Activated T-cell treated with anti-CD3 and anti-CD28 coated beads, Interleukin-2, amount 50 U/mL, for 4 hours (primary cell): ENCODE data around the gene POLA2. TPM values are rescaled to one million over a fixed set of nuclear protein-coding genes. Genes with fewer than 3 reads are reported as not detected.
"Not testable (repeated sequence)": the region's sequence is repeated elsewhere in the genome, so short reads cannot be mapped to it uniquely, and the experiment has no call there.

Source experiments
- ATAC-seq, 2 donors: fragments of 200-7000 bp; cut with Tn5 transposase; one replicate each; pipeline ENCODE4 v1.10.0; 2021
- DNase-seq: peaks from one replicate; pipeline ENCODE4 v3.0.0-alpha.2; 2020
- H3K27me3 Mint-ChIP-seq: one replicate; pipeline ENCODE4 v1.8.0; 2021; ENCODE audit warnings: low read depth, mixed read lengths
- H3K36me3 Mint-ChIP-seq: one replicate; pipeline ENCODE4 v1.8.0; 2022; ENCODE audit warnings: mixed read lengths; ENCODE audit not compliant: insufficient read depth
- H3K4me1 Mint-ChIP-seq: one replicate; pipeline ENCODE4 v1.8.0; 2021; ENCODE audit warnings: low read depth, mixed read lengths
- H3K4me3 Mint-ChIP-seq: one replicate; pipeline ENCODE4 v1.8.0; 2021; ENCODE audit warnings: mild to moderate bottlenecking, moderate library complexity, mixed read lengths
- H3K9me3 Mint-ChIP-seq: one replicate; pipeline ENCODE4 v1.8.0; 2021; ENCODE audit warnings: mixed read lengths
- total RNA-seq, 3 donors: library from RNA; stranded (reverse); gene quantifications; one replicate each; pipeline ENCODE4 v1.2.1, GENCODE V29; 2021

POLA2 gene
- total RNA-seq, 3 donors from 2014 or later, result 49.2 to 64.7 (median 57.6) TPM

DNA sequence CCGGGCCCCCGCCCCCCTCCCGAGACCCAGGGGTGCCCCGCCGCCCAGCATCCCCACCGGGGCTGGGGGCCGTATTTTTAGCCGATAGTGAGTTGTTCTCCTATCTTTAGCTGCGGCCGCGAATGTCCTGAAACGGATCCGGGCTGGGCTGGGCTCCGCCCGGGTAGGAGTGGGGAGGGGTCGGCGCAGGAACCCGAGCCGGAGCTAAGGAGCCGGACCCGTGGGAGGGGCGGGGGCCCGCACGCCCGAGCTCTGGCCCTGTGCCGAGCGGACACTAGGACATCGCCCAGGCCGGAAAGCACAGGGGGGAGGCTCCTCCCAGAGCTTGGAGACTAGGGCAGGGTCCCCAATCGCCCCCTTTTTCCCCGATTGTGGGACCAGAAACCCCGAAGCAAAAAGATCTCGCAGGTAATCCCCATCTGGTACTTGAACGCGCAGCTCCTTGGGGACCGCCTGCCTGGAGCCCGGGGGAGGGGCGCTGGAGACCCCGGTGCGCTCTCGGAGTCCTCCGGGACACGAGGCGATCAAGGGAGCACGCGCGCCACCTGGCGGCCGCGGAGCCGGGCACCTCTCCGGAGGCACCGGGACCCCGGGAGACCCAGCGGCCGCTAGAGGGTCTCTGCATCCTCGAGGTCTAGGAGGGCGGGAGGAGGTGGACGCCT is 53.6 kb downstream of the POLA2 start:
- H3K4me3 Mint-ChIP-seq, result peak overlapping the region; percentile 78
- no peaks in the 10 kb centered on the region for H3K9me3 Mint-ChIP-seq
- DNase-seq (peak; percentile 83), ATAC-seq (peak; percentile 71 to 73)
- H3K36me3 Mint-ChIP-seq, result no peaks in the 10 kb centered on the region
- H3K27me3 Mint-ChIP-seq, result peaks cover 9% of the 10 kb centered on the region
- peaks cover 8% of the 10 kb centered on the region for H3K4me1 Mint-ChIP-seq

DNA sequence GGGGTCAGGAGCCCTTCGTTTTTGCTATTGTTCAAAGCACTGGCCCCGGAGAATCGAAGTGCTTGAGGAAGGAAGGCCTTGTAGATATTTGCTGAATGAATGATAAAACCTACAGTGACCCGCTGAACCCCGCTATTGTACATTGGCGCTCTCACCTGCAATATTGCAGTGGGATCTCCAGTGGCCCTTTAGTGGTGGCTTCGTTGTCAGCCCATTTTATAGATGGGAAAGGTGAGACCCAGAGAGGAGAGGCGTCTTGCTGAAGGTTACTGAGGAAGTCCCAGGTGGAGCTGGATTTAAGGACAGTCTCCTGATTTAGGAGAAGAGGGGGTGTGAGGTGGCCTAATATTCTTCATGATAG is 54.1 kb downstream of the POLA2 start:
- DNase-seq, result no peak
- Mint-ChIP-seq H3K4me3 (peak overlapping the region; percentile 78), H3K9me3 (no peaks in the 10 kb centered on the region), H3K4me1 (peaks cover 8% of the 10 kb centered on the region), H3K27me3 (peaks cover 9% of the 10 kb centered on the region), H3K36me3 (no peaks in the 10 kb centered on the region)
- no peak for ATAC-seq

DNA sequence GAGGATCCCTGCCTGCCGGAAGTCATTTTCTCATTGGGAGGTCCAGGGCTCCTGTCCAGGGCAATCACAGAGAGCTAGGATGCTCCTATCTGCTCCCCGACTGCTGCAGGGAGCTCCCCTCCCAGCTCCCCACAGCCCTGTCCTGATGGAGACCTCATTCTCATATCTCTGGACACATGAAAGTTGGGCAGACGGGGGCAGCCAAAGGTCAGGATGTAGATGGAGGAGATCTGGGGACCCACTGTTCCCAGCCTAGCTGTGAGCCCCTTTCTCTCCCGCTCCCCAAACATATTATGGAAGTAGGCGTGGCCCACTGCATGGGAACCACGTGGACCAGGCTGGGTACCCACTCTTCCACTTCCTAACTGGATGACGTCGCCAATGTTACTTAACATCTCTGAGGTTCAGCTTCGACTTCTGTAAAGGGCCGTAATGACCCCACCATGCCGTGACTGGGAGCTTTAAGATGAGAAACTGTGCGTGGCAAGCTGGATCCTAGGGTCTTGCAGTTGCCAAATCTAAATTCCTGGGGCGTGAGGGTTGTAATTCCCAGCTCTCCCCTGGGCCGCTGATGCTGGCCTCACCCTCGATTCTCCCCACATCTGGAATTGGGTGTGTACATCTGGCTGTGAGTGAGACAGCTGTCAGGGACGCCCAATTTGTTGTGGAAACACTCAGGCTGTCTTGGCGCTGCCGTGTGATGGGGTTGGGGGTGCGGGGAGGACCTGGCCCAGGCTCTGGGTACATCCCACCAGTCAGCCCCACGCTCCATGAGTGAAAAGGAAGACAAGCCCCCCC is 54.7 kb downstream of the POLA2 start:
- no peak for DNase-seq
- Mint-ChIP-seq H3K36me3 (no peaks in the 10 kb centered on the region), H3K4me1 (peaks cover 8% of the 10 kb centered on the region), H3K27me3 (peaks cover 9% of the 10 kb centered on the region), H3K9me3 (no peaks in the 10 kb centered on the region), H3K4me3 (peak overlapping the region; percentile 78)
- ATAC-seq, result no peak

DNA sequence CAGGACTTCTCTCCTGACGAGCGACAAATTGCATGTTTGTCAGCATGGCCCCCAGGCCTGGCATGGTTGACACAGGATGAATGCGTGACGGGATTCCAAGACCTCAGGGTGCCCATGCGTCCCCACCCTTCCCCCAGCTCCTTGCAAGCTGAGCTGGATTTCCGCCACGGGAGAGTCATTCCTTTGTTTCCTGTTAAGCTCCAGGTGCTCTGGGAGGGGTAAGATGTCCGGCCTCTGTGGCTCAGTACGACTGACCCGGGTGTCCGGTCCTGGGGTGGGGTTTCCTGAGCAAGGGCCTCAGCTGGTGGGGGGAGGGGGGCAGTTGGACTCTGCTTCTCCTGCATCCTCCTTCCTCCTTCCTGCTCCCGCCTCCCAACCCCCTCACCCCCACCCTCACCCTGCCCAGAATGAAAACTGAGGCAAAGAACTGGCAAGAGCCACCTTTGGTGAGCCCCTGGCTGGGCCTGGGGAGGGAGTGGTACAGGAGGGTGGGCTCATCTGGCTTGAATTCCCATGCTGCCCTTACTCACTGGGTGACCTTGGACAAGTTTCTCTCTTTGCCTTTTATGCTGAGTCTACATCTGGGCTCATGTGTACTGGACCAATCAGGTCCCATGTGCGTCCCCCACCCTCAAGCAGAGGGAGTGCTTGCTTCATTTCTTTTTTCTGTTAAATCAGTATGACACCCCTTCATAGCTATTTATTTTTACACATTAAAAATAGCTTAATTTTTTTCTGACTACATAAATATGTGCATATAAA is 55.4 kb downstream of the POLA2 start:
- Mint-ChIP-seq H3K4me1 (peaks cover 8% of the 10 kb centered on the region), H3K27me3 (peaks cover 10% of the 10 kb centered on the region), H3K9me3 (no peaks in the 10 kb centered on the region), H3K36me3 (no peaks in the 10 kb centered on the region), H3K4me3 (no peak overlapping the region)
- ATAC-seq (no peak), DNase-seq (no peak)

DNA sequence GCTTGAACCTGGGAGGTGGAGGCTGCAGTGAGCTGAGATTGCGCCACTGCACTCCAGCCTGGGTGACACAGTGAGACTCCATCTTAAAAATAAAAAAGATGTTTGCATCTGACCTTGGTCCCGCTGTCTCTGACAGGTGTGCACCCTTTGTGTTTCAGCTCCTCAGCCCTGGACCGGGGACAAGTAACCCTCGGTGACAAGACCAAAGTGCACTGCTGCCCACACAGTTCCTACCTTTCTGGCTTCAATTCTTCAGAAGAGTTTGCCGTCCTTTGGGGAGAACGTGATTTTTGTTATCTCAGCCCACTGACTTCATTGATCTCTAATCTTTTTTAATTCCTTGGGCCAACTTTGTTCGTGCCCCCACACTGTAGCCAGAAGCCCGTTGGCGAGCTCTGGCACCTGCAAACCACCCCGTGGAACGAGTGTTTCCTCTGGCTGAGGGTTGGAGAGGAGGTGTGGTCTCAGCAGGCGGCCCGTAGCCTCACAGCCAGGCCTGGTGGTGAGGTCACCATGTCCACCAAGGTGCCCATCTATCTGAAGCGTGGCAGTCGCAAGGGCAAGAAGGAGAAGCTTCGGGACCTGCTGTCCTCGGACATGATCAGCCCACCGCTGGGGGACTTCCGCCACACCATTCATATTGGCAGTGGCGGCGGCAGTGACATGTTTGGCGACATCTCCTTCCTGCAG is 58.8 kb downstream of the POLA2 start:
- no peak for DNase-seq
- peaks cover 2% of the 10 kb centered on the region for H3K27me3 Mint-ChIP-seq
- no peak for ATAC-seq
- no peaks in the 10 kb centered on the region for H3K36me3 Mint-ChIP-seq
- H3K9me3 Mint-ChIP-seq, result no peaks in the 10 kb centered on the region
- H3K4me1 Mint-ChIP-seq, result peaks cover 4% of the 10 kb centered on the region
- no peak overlapping the region for H3K4me3 Mint-ChIP-seq

DNA sequence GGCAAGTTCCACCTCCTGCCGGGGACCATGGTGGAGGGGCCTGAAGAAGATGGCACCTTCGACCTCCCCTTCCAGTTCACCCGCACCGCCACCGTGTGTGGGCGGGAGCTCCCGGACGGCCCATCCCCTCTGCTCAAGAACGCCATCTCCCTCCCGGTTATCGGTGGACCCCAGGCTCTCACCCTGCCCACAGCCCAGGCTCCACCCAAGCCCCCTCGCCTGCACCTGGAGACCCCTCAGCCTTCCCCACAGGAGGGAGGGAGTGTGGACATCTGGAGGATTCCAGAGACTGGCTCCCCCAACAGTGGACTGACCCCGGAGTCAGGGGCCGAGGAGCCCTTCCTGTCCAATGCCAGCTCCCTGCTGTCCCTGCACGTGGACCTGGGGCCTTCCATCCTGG is 59.3 kb downstream of the POLA2 start:
- Mint-ChIP-seq H3K27me3 (peaks cover 2% of the 10 kb centered on the region), H3K4me3 (no peak overlapping the region), H3K4me1 (no peaks in the 10 kb centered on the region), H3K36me3 (no peaks in the 10 kb centered on the region), H3K9me3 (no peaks in the 10 kb centered on the region)
- DNase-seq (no peak), ATAC-seq (no peak)

DNA sequence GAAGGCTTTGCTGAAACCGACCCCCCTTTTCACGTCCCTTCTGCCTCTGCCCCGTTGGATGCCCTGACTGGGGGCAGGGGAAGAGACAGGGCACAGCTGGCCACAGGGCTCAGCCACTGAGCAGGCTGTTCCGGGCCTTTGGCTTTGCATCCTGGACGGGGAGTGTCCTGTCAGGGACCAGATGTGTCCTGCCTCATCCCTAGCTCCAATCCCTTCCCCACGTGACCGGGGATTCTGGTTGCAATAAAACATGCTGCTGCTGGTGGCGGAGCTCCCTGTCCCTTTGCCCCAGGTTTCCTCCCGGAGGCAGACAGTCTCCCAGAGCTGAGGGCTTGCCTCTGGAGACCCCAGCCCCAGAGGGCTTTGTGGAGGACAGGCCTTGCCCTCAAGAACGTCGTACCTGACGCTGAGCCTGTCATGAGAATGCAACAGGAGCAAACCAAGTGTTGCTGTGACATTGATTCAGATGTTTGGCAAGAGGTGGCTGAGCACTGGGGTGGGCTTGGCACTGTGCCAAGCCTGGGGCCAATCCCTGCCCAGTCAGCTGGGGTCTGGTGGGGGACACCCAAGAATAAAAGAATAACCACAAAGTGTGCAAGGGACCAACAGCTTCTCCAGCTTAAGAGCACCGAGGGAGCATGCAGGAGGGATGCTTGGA is 60.2 kb downstream of the POLA2 start:
- no peak overlapping the region for H3K4me3 Mint-ChIP-seq
- peaks cover 2% of the 10 kb centered on the region for H3K27me3 Mint-ChIP-seq
- H3K36me3 Mint-ChIP-seq, result no peaks in the 10 kb centered on the region
- H3K4me1 Mint-ChIP-seq, result no peaks in the 10 kb centered on the region
- no peaks in the 10 kb centered on the region for H3K9me3 Mint-ChIP-seq
- ATAC-seq (no peak), DNase-seq (no peak)

DNA sequence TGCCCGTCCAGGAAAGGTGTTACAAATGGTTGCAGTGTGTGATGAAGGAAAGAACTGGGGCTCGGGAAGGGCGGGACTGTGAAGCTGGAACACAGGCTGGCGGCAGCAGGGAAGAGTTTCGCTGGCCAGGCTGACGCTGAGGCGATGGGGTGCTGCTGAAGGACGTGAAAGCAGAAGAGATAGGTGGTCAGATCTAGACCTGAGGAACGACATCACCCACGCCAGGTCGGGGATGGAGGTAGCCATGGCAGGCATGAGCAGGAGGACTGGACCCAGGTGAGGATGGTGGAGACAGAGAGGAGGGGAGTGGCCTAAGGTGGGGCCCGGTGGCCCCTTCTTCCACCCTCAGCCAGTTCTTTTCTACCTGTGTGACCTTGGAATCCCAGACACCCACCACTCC is 62.1 kb downstream of the POLA2 start:
- no peaks in the 10 kb centered on the region for H3K36me3 Mint-ChIP-seq
- H3K9me3 Mint-ChIP-seq, result no peaks in the 10 kb centered on the region
- H3K4me3 Mint-ChIP-seq, result no peak overlapping the region
- no peak for ATAC-seq
- DNase-seq, result no peak
- peaks cover 2% of the 10 kb centered on the region for H3K27me3 Mint-ChIP-seq
- H3K4me1 Mint-ChIP-seq, result no peaks in the 10 kb centered on the region

DNA sequence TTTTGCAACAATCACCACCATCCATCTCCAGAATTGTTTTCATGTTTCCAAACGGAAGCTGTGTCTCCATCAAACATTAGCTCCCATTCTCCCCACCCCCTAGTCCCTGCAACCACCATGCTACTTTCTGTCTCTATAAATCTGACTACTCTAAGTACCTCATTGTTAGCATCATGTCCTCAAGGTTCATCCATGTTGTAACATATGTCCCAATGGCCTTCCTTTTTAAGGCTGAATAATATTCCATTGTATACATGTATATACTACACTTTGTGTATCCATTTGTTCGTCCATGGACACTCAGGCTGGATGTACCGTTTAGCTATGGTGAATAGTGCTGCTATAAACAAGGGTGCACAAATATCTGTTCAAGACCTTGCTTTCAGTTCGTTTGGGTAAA is 63.7 kb downstream of the POLA2 start:
- no peak overlapping the region for H3K4me3 Mint-ChIP-seq
- ATAC-seq (no peak), DNase-seq (no peak)
- H3K36me3 Mint-ChIP-seq, result no peaks in the 10 kb centered on the region
- H3K9me3 Mint-ChIP-seq, result no peaks in the 10 kb centered on the region
- peaks cover 8% of the 10 kb centered on the region for H3K4me1 Mint-ChIP-seq
- peaks cover 2% of the 10 kb centered on the region for H3K27me3 Mint-ChIP-seq

DNA sequence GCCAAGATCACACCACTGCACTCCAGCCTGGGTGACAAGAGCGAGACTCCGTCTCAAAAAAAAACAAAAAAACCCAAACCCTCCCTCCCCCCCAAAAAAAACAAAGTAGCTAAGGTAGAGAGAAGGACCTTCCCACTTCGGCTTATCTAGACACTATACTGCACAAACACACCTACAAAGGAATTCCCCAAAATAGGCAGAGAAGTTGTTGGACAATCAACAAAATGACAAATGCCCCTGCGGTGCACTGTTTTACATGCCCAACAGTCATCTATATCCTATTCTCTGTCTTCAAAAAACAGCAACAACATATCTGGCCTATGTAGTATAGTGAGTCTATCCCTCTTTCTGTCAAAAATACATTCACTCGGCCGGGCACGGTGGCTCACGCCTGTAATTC is 65.3 kb downstream of the POLA2 start:
- Mint-ChIP-seq H3K9me3 (no peaks in the 10 kb centered on the region), H3K36me3 (no peaks in the 10 kb centered on the region), H3K4me1 (peaks cover 8% of the 10 kb centered on the region), H3K4me3 (no peak overlapping the region), H3K27me3 (peaks cover 2% of the 10 kb centered on the region)
- no peak for ATAC-seq
- no peak for DNase-seq

DNA sequence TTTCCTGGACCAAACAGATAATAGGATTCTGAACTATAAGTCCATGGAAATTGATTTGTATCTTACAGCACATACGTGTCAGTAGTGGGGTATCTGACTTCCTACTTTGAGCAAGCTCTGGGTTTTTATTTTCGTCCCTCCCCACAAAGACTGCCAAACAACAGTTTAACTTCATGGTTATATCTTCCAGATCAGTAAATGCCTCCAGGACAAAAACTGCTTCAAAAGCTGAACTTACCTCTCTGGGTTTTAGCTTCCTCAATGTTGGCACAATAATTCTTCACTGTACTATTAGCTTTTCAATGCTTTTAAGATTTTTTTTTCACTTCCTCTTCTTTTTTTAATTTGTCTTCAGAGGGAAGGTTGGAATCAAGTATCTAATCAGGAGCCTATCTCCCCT is 67.7 kb downstream of the POLA2 start:
- H3K36me3 Mint-ChIP-seq, result no peaks in the 10 kb centered on the region
- no peaks in the 10 kb centered on the region for H3K27me3 Mint-ChIP-seq
- peak overlapping the region; percentile 63 for H3K4me3 Mint-ChIP-seq
- H3K9me3 Mint-ChIP-seq, result no peaks in the 10 kb centered on the region
- H3K4me1 Mint-ChIP-seq, result peaks cover 8% of the 10 kb centered on the region
- ATAC-seq, result no peak
- DNase-seq, result no peak

DNA sequence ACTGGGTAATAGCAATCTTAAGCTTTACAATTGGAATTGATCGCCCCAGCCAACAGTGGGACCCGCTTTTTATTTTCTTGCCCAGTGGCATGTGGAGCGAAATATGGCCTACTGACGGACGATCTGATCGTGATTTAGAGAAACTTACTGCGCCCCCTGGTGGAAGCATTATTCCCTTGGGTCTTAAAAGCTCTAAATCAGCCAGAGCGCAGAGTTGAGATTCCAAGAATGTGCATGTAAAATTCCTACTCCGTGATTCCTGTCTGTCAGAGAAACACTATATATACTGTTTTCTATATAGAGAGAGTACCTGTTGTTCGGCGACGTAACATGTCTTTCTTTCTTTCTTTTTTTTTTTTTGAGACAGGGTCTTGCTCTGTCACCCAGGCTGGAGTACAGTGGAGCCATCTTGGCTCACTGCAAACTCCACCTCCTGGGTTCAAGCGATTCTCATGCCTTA is 68.2 kb downstream of the POLA2 start:
- Mint-ChIP-seq H3K4me3 (peak overlapping the region; percentile 63), H3K4me1 (peaks cover 13% of the 10 kb centered on the region)
- DNase-seq, result peak; percentile 84

DNA sequence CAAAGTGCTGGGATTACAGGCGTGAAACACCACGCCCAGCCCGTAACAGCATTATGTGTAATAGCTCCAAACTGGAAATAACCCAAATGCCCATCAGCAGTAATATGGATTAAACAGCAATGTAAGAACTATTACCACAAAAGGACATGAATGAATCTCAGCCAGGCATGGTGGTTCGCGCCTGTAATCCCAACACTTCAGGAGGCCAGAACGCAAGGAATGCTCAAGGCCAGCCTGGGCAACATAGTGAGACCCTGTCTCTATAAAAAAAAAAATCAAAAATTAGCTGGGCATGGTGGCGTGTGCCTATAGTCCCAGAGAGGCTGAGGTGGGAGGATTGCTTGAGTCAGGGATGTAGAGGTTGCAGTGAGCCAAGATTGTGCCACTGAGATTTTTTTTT is 68.8 kb downstream of the POLA2 start:
- Mint-ChIP-seq H3K36me3 (no peaks in the 10 kb centered on the region), H3K4me1 (peaks cover 19% of the 10 kb centered on the region), H3K27me3 (no peaks in the 10 kb centered on the region), H3K4me3 (no peak overlapping the region), H3K9me3 (no peaks in the 10 kb centered on the region)
- no peak for DNase-seq
- ATAC-seq, result no peak

More for the DNA sequence above, 68.2 kb downstream of the POLA2 start:
- no peaks in the 10 kb centered on the region for H3K9me3 Mint-ChIP-seq
- no peaks in the 10 kb centered on the region for H3K36me3 Mint-ChIP-seq
- H3K27me3 Mint-ChIP-seq, result no peaks in the 10 kb centered on the region
- no peak for ATAC-seq

DNA sequence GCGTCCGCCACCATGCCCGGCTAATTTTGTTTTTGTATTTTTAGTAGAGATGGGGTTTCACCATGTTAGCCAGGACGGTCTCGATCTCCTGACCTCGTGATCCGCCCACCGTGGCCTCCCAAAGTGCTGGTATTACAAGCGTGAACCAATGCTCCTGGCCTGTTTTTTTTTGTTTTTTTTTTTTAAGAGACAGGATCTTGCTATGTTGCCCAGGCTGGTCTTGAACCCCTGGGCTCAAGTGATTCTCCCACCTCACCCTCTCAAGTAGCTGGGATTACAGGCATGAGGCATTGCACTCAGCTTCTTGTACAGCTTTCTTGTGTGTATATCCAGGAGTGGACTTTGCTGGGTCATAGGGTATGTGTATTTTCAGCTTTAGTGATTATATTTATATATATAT is 70.8 kb downstream of the POLA2 start:
- H3K4me1 Mint-ChIP-seq, result peaks cover 22% of the 10 kb centered on the region
- ATAC-seq, H3K4me3 Mint-ChIP-seq: not testable (repeated sequence)

More for the DNA sequence above, 70.8 kb downstream of the POLA2 start:
- H3K36me3 Mint-ChIP-seq, H3K27me3 Mint-ChIP-seq, DNase-seq, H3K9me3 Mint-ChIP-seq: not testable (repeated sequence)
